Measurements from ENCODE around the gene KATNB1. TPM values are rescaled to one million over a fixed set of nuclear protein-coding genes. Genes with fewer than 3 reads are reported as not detected.
"Not testable (repeated sequence)": the region's sequence is repeated elsewhere in the genome, so short reads cannot be mapped to it uniquely, and the experiment has no call there.

The KATNB1 gene
- total RNA-seq, 1 donor = 11.8 TPM

- no peak overlapping the region for H3K4me3 ChIP-seq (ENCODE audit: low read length)
- no peaks in the 10 kb centered on the region for H3K4me1 ChIP-seq (ENCODE audit: insufficient read depth, low read length)
- H3K9me3 ChIP-seq (ENCODE audit: low read depth, low read length) = no peaks in the 10 kb centered on the region
- H3K27me3 ChIP-seq (ENCODE audit: insufficient read depth, low read length) = no peaks in the 10 kb centered on the region
Measured at GRCh38 chr16:57773655-57774295, 38.2 kb downstream of the KATNB1 start.

- Histone ChIP-seq H3K9me3 (ENCODE audit: low read depth, low read length) (no peaks in the 10 kb centered on the region), H3K27me3 (ENCODE audit: insufficient read depth, low read length) (no peaks in the 10 kb centered on the region), H3K4me1 (ENCODE audit: insufficient read depth, low read length) (no peaks in the 10 kb centered on the region), H3K4me3 (ENCODE audit: low read length) (no peak overlapping the region)
Measured at GRCh38 chr16:57774705-57775285, 39.2 kb downstream of the KATNB1 start.

GRCh38 chr16:57775661-57776469, 40.3 kb downstream of the KATNB1 start:
- Histone ChIP-seq H3K27me3 (ENCODE audit: insufficient read depth, low read length) (no peaks in the 10 kb centered on the region), H3K4me3 (ENCODE audit: low read length) (no peak overlapping the region), H3K9me3 (ENCODE audit: low read depth, low read length) (no peaks in the 10 kb centered on the region), H3K4me1 (ENCODE audit: insufficient read depth, low read length) (no peaks in the 10 kb centered on the region)

GRCh38 chr16:57778658-57779057, 43.1 kb downstream of the KATNB1 start:
- no peaks in the 10 kb centered on the region for H3K27me3 ChIP-seq (ENCODE audit: insufficient read depth, low read length)
- H3K4me3 ChIP-seq (ENCODE audit: low read length) = no peak overlapping the region
- H3K4me1 ChIP-seq (ENCODE audit: insufficient read depth, low read length) = no peaks in the 10 kb centered on the region
- H3K9me3 ChIP-seq (ENCODE audit: low read depth, low read length) = no peaks in the 10 kb centered on the region

- H3K4me1 ChIP-seq (ENCODE audit: insufficient read depth, low read length); H3K4me3 ChIP-seq (ENCODE audit: low read length); H3K9me3 ChIP-seq (ENCODE audit: low read depth, low read length); H3K27me3 ChIP-seq (ENCODE audit: insufficient read depth, low read length): not testable (repeated sequence)
Measured at GRCh38 chr16:57779836-57780235, 44.3 kb downstream of the KATNB1 start.

- no peak overlapping the region for H3K4me3 ChIP-seq (ENCODE audit: low read length)
- no peaks in the 10 kb centered on the region for H3K9me3 ChIP-seq (ENCODE audit: low read depth, low read length)
Measured at GRCh38 chr16:57781349-57781740, 45.8 kb downstream of the KATNB1 start.

GRCh38 chr16:57781741-57782606, 46.4 kb downstream of the KATNB1 start:
- Histone ChIP-seq H3K4me1 (ENCODE audit: insufficient read depth, low read length) (no peaks in the 10 kb centered on the region), H3K27me3 (ENCODE audit: insufficient read depth, low read length) (no peaks in the 10 kb centered on the region), H3K4me3 (ENCODE audit: low read length) (no peak overlapping the region), H3K9me3 (ENCODE audit: low read depth, low read length) (no peaks in the 10 kb centered on the region)

More at GRCh38 chr16:57781349-57781740, 45.8 kb downstream of the KATNB1 start:
- Histone ChIP-seq H3K27me3 (ENCODE audit: insufficient read depth, low read length) (no peaks in the 10 kb centered on the region), H3K4me1 (ENCODE audit: insufficient read depth, low read length) (no peaks in the 10 kb centered on the region)

- not testable (repeated sequence) for H3K27me3 ChIP-seq (ENCODE audit: insufficient read depth, low read length); H3K4me1 ChIP-seq (ENCODE audit: insufficient read depth, low read length); H3K9me3 ChIP-seq (ENCODE audit: low read depth, low read length)
Measured at GRCh38 chr16:57782607-57783055, 47.1 kb downstream of the KATNB1 start.

GRCh38 chr16:57783116-57783515, 47.5 kb downstream of the KATNB1 start:
- H3K27me3 ChIP-seq (ENCODE audit: insufficient read depth, low read length) = no peaks in the 10 kb centered on the region
- no peak overlapping the region for H3K4me3 ChIP-seq (ENCODE audit: low read length)
- no peaks in the 10 kb centered on the region for H3K9me3 ChIP-seq (ENCODE audit: low read depth, low read length)
- H3K4me1 ChIP-seq (ENCODE audit: insufficient read depth, low read length) = no peaks in the 10 kb centered on the region

More at GRCh38 chr16:57782607-57783055, 47.1 kb downstream of the KATNB1 start:
- H3K4me3 ChIP-seq (ENCODE audit: low read length) = not testable (repeated sequence)

- Histone ChIP-seq H3K9me3 (ENCODE audit: low read depth, low read length) (no peaks in the 10 kb centered on the region), H3K27me3 (ENCODE audit: insufficient read depth, low read length) (no peaks in the 10 kb centered on the region), H3K4me3 (ENCODE audit: low read length) (no peak overlapping the region), H3K4me1 (ENCODE audit: insufficient read depth, low read length) (no peaks in the 10 kb centered on the region)
Measured at GRCh38 chr16:57783883-57784282, 48.3 kb downstream of the KATNB1 start.

GRCh38 chr16:57784334-57784733, 48.8 kb downstream of the KATNB1 start:
- Histone ChIP-seq H3K27me3 (ENCODE audit: insufficient read depth, low read length) (no peaks in the 10 kb centered on the region), H3K4me3 (ENCODE audit: low read length) (no peak overlapping the region), H3K4me1 (ENCODE audit: insufficient read depth, low read length) (no peaks in the 10 kb centered on the region), H3K9me3 (ENCODE audit: low read depth, low read length) (no peaks in the 10 kb centered on the region)

GRCh38 chr16:57785385-57785784, 49.8 kb downstream of the KATNB1 start:
- H3K27me3 ChIP-seq (ENCODE audit: insufficient read depth, low read length) = no peaks in the 10 kb centered on the region
- H3K4me1 ChIP-seq (ENCODE audit: insufficient read depth, low read length) = no peaks in the 10 kb centered on the region
- no peaks in the 10 kb centered on the region for H3K9me3 ChIP-seq (ENCODE audit: low read depth, low read length)
- no peak overlapping the region for H3K4me3 ChIP-seq (ENCODE audit: low read length)

- no peak overlapping the region for H3K4me3 ChIP-seq (ENCODE audit: low read length)
Measured at GRCh38 chr16:57785924-57786323, 50.4 kb downstream of the KATNB1 start.

GRCh38 chr16:57786632-57787518, 51.3 kb downstream of the KATNB1 start:
- no peak overlapping the region for H3K4me3 ChIP-seq (ENCODE audit: low read length)
- no peaks in the 10 kb centered on the region for H3K27me3 ChIP-seq (ENCODE audit: insufficient read depth, low read length)
- no peaks in the 10 kb centered on the region for H3K9me3 ChIP-seq (ENCODE audit: low read depth, low read length)
- no peaks in the 10 kb centered on the region for H3K4me1 ChIP-seq (ENCODE audit: insufficient read depth, low read length)

More at GRCh38 chr16:57785924-57786323, 50.4 kb downstream of the KATNB1 start:
- no peaks in the 10 kb centered on the region for H3K27me3 ChIP-seq (ENCODE audit: insufficient read depth, low read length)
- no peaks in the 10 kb centered on the region for H3K9me3 ChIP-seq (ENCODE audit: low read depth, low read length)
- no peaks in the 10 kb centered on the region for H3K4me1 ChIP-seq (ENCODE audit: insufficient read depth, low read length)
